K562 (cell line): ENCODE data around the gene LMBR1. TPM values are rescaled to one million over a fixed set of nuclear protein-coding genes. Genes with fewer than 3 reads are reported as not detected.

Experiments used
- ATAC-seq: fragments of 200-7000 bp; cut with Tn5 transposase; 3 replicates; pipeline ENCODE4 v1.9.1; 2020; ENCODE audit warnings: moderate library complexity
- BruUV-seq: library from RNA; stranded (reverse); fragments of 400-500 nt; replicated peaks from 2 replicates; lab custom pipeline; 2021; lab: Mats Ljungman, UMichigan
- CTCF ChIA-PET: fragments of 300-600 bp; formaldehyde crosslinking; extraction: SDS; loops from one replicate; lab custom pipeline; 2021; ENCODE audit warnings: low intra/inter-chr PET ratio; lab: Yijun Ruan, JAX
- POLR2A ChIA-PET: fragments of 300-600, 350-650 bp; sonication (Branson Sonifier 250); formaldehyde crosslinking; extraction: SDS; loops from one replicate; lab custom pipeline; 2021; ENCODE audit warnings: antibody characterized with exemption, inconsistent platforms; lab: Yijun Ruan, JAX
- DNase-seq, 4 experiments: peaks; one replicate each; pipeline versions ENCODE4 v3.0.0 to v3.0.0-alpha.2; 2011 to 2018; ENCODE audit warnings: low spot score in 3 of 4, mixed read lengths in 3 of 4; ENCODE audit errors: extremely low read depth in 1 of 4
- FAIRE-seq: peaks from 2 replicates; lab custom pipeline; 2011; peaks lifted over from hg19 to GRCh38; lab: Jason Lieb, UNC
- H2AFZ ChIP-seq: 2 replicates; pipeline ENCODE4 v1.6.0; 2011; ENCODE audit warnings: low read depth, low read length, control low read depth, inconsistent platforms
- H3K27ac ChIP-seq: fragments of 200-600 bp; 3 replicates; pipeline ENCODE4 v1.8.0; 2011; ENCODE audit warnings: low read depth, mild to moderate bottlenecking, control low read depth, inconsistent platforms, low read length, moderate library complexity, mixed read lengths; ENCODE audit errors: extremely low read depth
- H3K27me3 ChIP-seq, 2 experiments: fragments of 300-600 bp in 1 of 2; 2 replicates in 1 of 2; 3 replicates in 1 of 2; pipeline versions ENCODE4 v1.6.0 to v1.8.0; 2011; ENCODE audit warnings: inconsistent platforms in 2 of 2, low read length in 2 of 2, mild to moderate bottlenecking in 1 of 2, mixed read lengths in 1 of 2, moderate library complexity in 1 of 2; ENCODE audit not compliant: control insufficient read depth in 2 of 2, insufficient read depth in 2 of 2
- H3K36me3 ChIP-seq: fragments of 300-600 bp; 3 replicates; pipeline ENCODE4 v1.8.0; 2011; ENCODE audit warnings: mild to moderate bottlenecking, low read length, inconsistent platforms; ENCODE audit not compliant: control insufficient read depth, insufficient read depth
- H3K4me1 ChIP-seq, 2 experiments: fragments of 200-600 bp in 1 of 2; replicated peaks in 1 of 2; 2 replicates in 1 of 2; 3 replicates in 1 of 2; pipeline versions ENCODE4 v1.5.1 to v1.8.0; 2011; ENCODE audit warnings: inconsistent platforms in 2 of 2, low read length in 2 of 2, mild to moderate bottlenecking in 1 of 2, mixed read lengths in 1 of 2, moderate library complexity in 1 of 2; ENCODE audit not compliant: control insufficient read depth in 2 of 2, insufficient read depth in 2 of 2
- H3K4me2 ChIP-seq: 2 replicates; pipeline ENCODE4 v1.6.1; 2011; ENCODE audit warnings: low read length, control low read depth, inconsistent platforms, mixed read lengths; ENCODE audit not compliant: insufficient read depth
- H3K4me3 ChIP-seq: fragments of 200-600 bp; sonication (generic), shearing (Covaris generic); 2 replicates; pipeline ENCODE4 v1.5.1; 2016; ENCODE audit warnings: control low read depth, inconsistent platforms
- H3K79me2 ChIP-seq: fragments of 200-600 bp; 3 replicates; pipeline ENCODE4 v1.8.0; 2011; ENCODE audit warnings: low read length, inconsistent platforms; ENCODE audit not compliant: control insufficient read depth, insufficient read depth
- H3K9ac ChIP-seq, 2 experiments: 2 replicates each; pipeline versions ENCODE4 v1.6.0 to v1.6.1; 2011; ENCODE audit warnings: low read depth in 2 of 2, low read length in 2 of 2, control low read depth in 1 of 2, inconsistent platforms in 1 of 2, mild to moderate bottlenecking in 1 of 2, mixed read lengths in 1 of 2; ENCODE audit not compliant: insufficient read depth in 1 of 2
- H3K9me1 ChIP-seq: one replicate; pipeline ENCODE4 v1.6.0; 2011; ENCODE audit warnings: inconsistent platforms, mild to moderate bottlenecking, low read length, moderate library complexity; ENCODE audit not compliant: control insufficient read depth, insufficient read depth
- H3K9me3 ChIP-seq: replicated peaks from 2 replicates; pipeline ENCODE4 v1.5.1; 2011; ENCODE audit warnings: low read depth, low read length, inconsistent platforms; ENCODE audit not compliant: control insufficient read depth, insufficient read depth
- H4K20me1 ChIP-seq: replicated peaks from 2 replicates; pipeline ENCODE4 v1.6.1; 2011; ENCODE audit warnings: low read length, inconsistent platforms, mixed read lengths; ENCODE audit not compliant: control insufficient read depth, insufficient read depth
- ASH1L ChIP-seq: fragments of 450-650 bp; IDR thresholded peaks from 2 replicates; pipeline ENCODE4 v1.6.1; 2018; ENCODE audit warnings: borderline replicate concordance, mild to moderate bottlenecking, low read depth; ENCODE audit not compliant: partially characterized antibody
- CBFA2T3 ChIP-seq: fragments of 450-650 bp; IDR thresholded peaks from 2 replicates; pipeline ENCODE4 v1.6.1; 2017
- FOXA1 ChIP-seq: fragments of 450-650 bp; IDR thresholded peaks from 2 replicates; pipeline ENCODE4 v1.6.1; 2016; ENCODE audit warnings: mild to moderate bottlenecking, borderline replicate concordance
- KAT7 ChIP-seq: sonication (generic); formaldehyde crosslinking; IDR thresholded peaks from 2 replicates; pipeline ENCODE4 v1.8.0; 2022; ENCODE audit warnings: missing genetic modification reagents, mild to moderate bottlenecking, borderline replicate concordance
- NFE2L1 ChIP-seq: fragments of 450-650 bp; IDR thresholded peaks from 2 replicates; pipeline ENCODE4 v1.6.1; 2016; ENCODE audit warnings: missing genetic modification characterization, low read depth, mild to moderate bottlenecking, missing compliant biosample characterization, moderate library complexity, borderline replicate concordance
- NFXL1 ChIP-seq: fragments of 450-650 bp; formaldehyde crosslinking; IDR thresholded peaks from 2 replicates; pipeline ENCODE4 v1.4.0; 2021; ENCODE audit warnings: mild to moderate bottlenecking
- NONO ChIP-seq, 2 experiments: fragments of 200-400 bp in 1 of 2; fragments of 450-650 bp in 1 of 2; formaldehyde crosslinking in 1 of 2; IDR thresholded peaks; 2 replicates each; pipeline ENCODE4 v1.6.1; 2017; ENCODE audit warnings: low read depth in 2 of 2, mild to moderate bottlenecking in 2 of 2, moderate library complexity in 2 of 2, low read length in 1 of 2
- SAFB ChIP-seq: fragments of 200-400 bp; formaldehyde crosslinking; IDR thresholded peaks from 2 replicates; pipeline ENCODE4 v1.6.1; 2017; ENCODE audit warnings: low read depth, low read length, borderline replicate concordance
- SETDB1 ChIP-seq: IDR thresholded peaks from one replicate; pipeline ENCODE4 v1.6.1; 2012; ENCODE audit warnings: low read length, control low read depth, inconsistent platforms
- SMARCE1 ChIP-seq: fragments of 450-650 bp; IDR thresholded peaks from 2 replicates; pipeline ENCODE4 v1.7.1; 2016; ENCODE audit warnings: mild to moderate bottlenecking
- SPI1 ChIP-seq: IDR thresholded peaks from 2 replicates; pipeline ENCODE4 v1.6.1; 2011; ENCODE audit warnings: low read depth, low read length, control low read depth, borderline replicate concordance
- ZFP1 ChIP-seq: fragments of 450-650 bp; formaldehyde crosslinking; IDR thresholded peaks from 2 replicates; pipeline ENCODE4 v1.4.0; 2020; ENCODE audit warnings: mild to moderate bottlenecking, mixed read lengths
- ZNF217 ChIP-seq: sonication (generic); formaldehyde crosslinking; IDR thresholded peaks from 2 replicates; pipeline ENCODE4 v1.8.0; 2022; ENCODE audit warnings: mild to moderate bottlenecking, missing genetic modification reagents
- ZNF717 ChIP-seq: fragments of 250-450 bp; sonication (Bioruptor Pico); IDR thresholded peaks from 2 replicates; pipeline ENCODE4 v1.5.0; 2021
- WGBS: fragments of 100-300 bp; shearing (Covaris generic); methylation state at CpG from one replicate; pipeline ENCODE4 v1.1.6; 2016; ENCODE audit warnings: low coverage, mixed read lengths; ENCODE audit not compliant: insufficient coverage; ENCODE audit errors: missing lambda C conversion rate; 5-methylcytosine and 5-hydroxymethylcytosine counted together
- in situ Hi-C: fragments of 300-500 bp; cut with MboI; formaldehyde crosslinking; loops from 4 replicates; pipeline ENCODE4 v1.15.0; 2018; ENCODE audit warnings: inconsistent platforms, mixed read lengths
- intact Hi-C: fragments of 100-400 bp; cut with micrococcal nuclease; formaldehyde crosslinking; loops from 2 replicates; pipeline ENCODE4 v1.14.2; 2022
- polyA plus RNA-seq, 8 experiments: library from polyadenylated mRNA; depleted of rRNA in 4 of 8; stranded (reverse) in 5 of 8; unstranded in 3 of 8; fragments of >200 nt; fragmentation: Nextera tagmentation in 2 of 8; fragmentation: Illumina TruSeq in 1 of 8; extraction: Ambion mirVana in 2 of 8; extraction: Trizol in 1 of 8; gene quantifications; 2 replicates each; pipeline versions ENCODE4 v1.2.1 to v1.2.3, GENCODE V29; 2011 to 2014; ENCODE audit warnings: inconsistent platforms in 1 of 8, missing spikeins in 1 of 8
- total RNA-seq, 7 experiments: library from RNA; depleted of rRNA in 6 of 7; stranded (reverse); fragments of >200 nt in 6 of 7; fragmentation: Illumina TruSeq in 2 of 7; extraction: Trizol in 2 of 7; gene quantifications; 2 replicates each; pipeline versions ENCODE4 v1.2.1 to v1.2.3, GENCODE V29; 2011 to 2021; ENCODE audit warnings: low replicate concordance in 1 of 7
- TF ChIP-seq, protein P1 (sequence below): sonication (generic); formaldehyde crosslinking; IDR thresholded peaks from 2 replicates; pipeline ENCODE4 v1.8.0; 2022; ENCODE audit warnings: mild to moderate bottlenecking, low read depth, missing genetic modification reagents
- TF ChIP-seq, protein P2 (sequence below), 2 experiments: fragments of 200-800 bp in 1 of 2; sonication (Bioruptor generic) in 1 of 2; sonication (generic) in 1 of 2; formaldehyde crosslinking in 1 of 2; IDR thresholded peaks in 1 of 2; conservative IDR thresholded peaks in 1 of 2; 2 replicates each; pipeline versions ENCODE4 v1.5.0 to v1.6.1; 2016 to 2020; ENCODE audit warnings: missing compliant biosample characterization in 1 of 2, missing genetic modification characterization in 1 of 2, missing genetic modification reagents in 1 of 2
- TF ChIP-seq, protein P3 (sequence below): fragments of 200-800 bp; sonication (Bioruptor generic); IDR thresholded peaks from 2 replicates; pipeline ENCODE4 v1.6.1; 2017; ENCODE audit warnings: missing genetic modification characterization, missing compliant biosample characterization

Gene LMBR1
- total and polyA plus RNA-seq, 9 of the 15 experiments (the other 6 are each of a cell fraction or from before 2014, with no cell fraction given) = 7.7 to 90.0 (median 59.9) TPM

DNA sequence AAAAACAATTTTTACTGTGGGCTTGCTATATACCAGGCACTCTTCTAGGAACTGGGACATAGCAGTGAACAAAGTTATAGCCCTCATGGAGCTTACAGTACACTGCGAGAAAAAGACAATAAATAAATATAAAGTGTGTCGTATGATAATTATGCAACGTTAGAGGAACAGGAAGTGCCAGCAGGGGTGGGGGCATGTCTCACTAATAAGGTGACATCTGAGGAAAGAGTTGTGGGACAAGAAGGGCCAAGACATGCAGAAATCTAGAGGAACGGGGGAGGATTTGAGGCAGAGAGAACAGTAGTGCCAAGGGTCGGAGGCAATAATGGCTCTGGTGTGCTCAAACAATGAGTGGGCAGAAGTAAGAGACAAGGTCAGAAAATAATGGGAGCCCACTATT lies 52.8 kb downstream of the LMBR1 start (continued):
- TF ChIP-seq NONO (IDR thresholded peaks at IDR 0.05; ENCODE audit: low read depth in 2 of 2, low read length in 1 of 2) = no peak
- TF ChIP-seq SPI1 = peak; percentile 60; the same call in 1 of the 2 replicates
- TF ChIP-seq, protein P1, sequence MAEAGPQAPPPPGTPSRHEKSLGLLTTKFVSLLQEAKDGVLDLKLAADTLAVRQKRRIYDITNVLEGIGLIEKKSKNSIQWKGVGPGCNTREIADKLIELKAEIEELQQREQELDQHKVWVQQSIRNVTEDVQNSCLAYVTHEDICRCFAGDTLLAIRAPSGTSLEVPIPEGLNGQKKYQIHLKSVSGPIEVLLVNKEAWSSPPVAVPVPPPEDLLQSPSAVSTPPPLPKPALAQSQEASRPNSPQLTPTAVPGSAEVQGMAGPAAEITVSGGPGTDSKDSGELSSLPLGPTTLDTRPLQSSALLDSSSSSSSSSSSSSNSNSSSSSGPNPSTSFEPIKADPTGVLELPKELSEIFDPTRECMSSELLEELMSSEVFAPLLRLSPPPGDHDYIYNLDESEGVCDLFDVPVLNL (CRISPR knock-in tag) = no peak
- TF ChIP-seq, all 486 proteins: peak for 1

DNA sequence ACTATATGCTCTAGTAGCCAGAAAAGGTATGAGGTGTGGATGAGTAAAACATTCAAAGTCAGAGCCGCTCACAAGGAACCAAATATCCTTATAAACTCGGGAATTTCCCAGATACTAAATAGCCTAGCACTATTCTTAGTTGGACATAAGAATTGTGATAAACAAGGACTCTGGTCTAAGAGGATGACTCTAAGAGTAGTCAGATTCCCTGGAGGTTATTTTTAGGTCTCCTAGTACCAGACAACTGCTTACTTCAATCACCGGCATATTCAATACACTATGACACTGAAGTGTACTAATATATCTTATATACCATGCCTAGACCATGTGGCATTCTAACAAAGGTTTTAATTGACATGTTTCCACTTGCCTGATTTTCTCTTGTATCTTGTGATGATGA lies 56.5 kb downstream of the LMBR1 start:
- DNase-seq (no peak), FAIRE-seq (no peak), ATAC-seq (no peak)
- WGBS = 91% methylated on average over 3 of the region's 3 CpGs
- Histone ChIP-seq H3K27me3 (no peaks in the 10 kb centered on the region), H3K27ac (no peak overlapping the region), H3K4me3 (no peak overlapping the region), H4K20me1 (no peaks in the 10 kb centered on the region), H3K4me2 (no peak overlapping the region), H3K9ac (no peak overlapping the region), H3K9me3 (no peaks in the 10 kb centered on the region), H2AFZ (no peak overlapping the region), H3K9me1 (no peaks in the 10 kb centered on the region), H3K79me2 (peaks cover 29% of the 10 kb centered on the region), H3K4me1 (peaks cover 7 to 14% of the 10 kb centered on the region in 2 experiments; a peak in 4 of 5 replicates), H3K36me3 (peaks cover 42% of the 10 kb centered on the region)
- ChIA-PET CTCF (no interaction called here), POLR2A (no interaction called here)
- in situ Hi-C loops = no loop called here
- no TSS peak for BruUV-seq
- intact Hi-C loops = no loop called here
- TF ChIP-seq, protein P2, sequence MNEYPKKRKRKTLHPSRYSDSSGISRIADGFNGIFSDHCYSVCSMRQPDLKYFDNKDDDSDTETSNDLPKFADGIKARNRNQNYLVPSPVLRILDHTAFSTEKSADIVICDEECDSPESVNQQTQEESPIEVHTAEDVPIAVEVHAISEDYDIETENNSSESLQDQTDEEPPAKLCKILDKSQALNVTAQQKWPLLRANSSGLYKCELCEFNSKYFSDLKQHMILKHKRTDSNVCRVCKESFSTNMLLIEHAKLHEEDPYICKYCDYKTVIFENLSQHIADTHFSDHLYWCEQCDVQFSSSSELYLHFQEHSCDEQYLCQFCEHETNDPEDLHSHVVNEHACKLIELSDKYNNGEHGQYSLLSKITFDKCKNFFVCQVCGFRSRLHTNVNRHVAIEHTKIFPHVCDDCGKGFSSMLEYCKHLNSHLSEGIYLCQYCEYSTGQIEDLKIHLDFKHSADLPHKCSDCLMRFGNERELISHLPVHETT (CRISPR knock-in tag; conservative IDR thresholded peaks at IDR 0.05 in 1 of 2, IDR thresholded peaks at IDR 0.05 in 1 of 2) = no peak
- TF ChIP-seq SAFB (no peak), SMARCE1 (no peak), NFE2L1 (tag) (no peak), KAT7 (CRISPR knock-in tag) (no peak), SETDB1 (no peak), ZFP1 (CRISPR knock-in tag) (no peak), NFXL1 (CRISPR knock-in tag) (no peak), CBFA2T3 (no peak), ZNF717 (CRISPR knock-in tag) (no peak), ASH1L (no peak), ZNF217 (CRISPR knock-in tag) (no peak), FOXA1 (no peak)
- TF ChIP-seq, protein P3, sequence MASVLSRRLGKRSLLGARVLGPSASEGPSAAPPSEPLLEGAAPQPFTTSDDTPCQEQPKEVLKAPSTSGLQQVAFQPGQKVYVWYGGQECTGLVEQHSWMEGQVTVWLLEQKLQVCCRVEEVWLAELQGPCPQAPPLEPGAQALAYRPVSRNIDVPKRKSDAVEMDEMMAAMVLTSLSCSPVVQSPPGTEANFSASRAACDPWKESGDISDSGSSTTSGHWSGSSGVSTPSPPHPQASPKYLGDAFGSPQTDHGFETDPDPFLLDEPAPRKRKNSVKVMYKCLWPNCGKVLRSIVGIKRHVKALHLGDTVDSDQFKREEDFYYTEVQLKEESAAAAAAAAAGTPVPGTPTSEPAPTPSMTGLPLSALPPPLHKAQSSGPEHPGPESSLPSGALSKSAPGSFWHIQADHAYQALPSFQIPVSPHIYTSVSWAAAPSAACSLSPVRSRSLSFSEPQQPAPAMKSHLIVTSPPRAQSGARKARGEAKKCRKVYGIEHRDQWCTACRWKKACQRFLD = no peak
